Measurements from ENCODE around the gene ARFGAP1. TPM values are rescaled to one million over a fixed set of nuclear protein-coding genes. Genes with fewer than 3 reads are reported as not detected.

The ARFGAP1 gene
- polyA plus RNA-seq, 10 donors: 46.5 to 107 (median 68.9) TPM

GRCh38 chr20:63318391-63319163 lies 46.0 kb downstream of the ARFGAP1 start:
- DNase-seq: no peak

- DNase-seq: no peak
Observed at GRCh38 chr20:63319164-63320040, 46.8 kb downstream of the ARFGAP1 start.

GRCh38 chr20:63320041-63320511 lies 47.5 kb downstream of the ARFGAP1 start:
- no peak for DNase-seq

GRCh38 chr20:63320616-63321147 lies 48.1 kb downstream of the ARFGAP1 start:
- no peak for DNase-seq

GRCh38 chr20:63321148-63321831 lies 48.7 kb downstream of the ARFGAP1 start:
- peak in 2 of 3 donors; percentile 55 to 82 for DNase-seq

- DNase-seq: no peak
Observed at GRCh38 chr20:63322146-63322932, 49.7 kb downstream of the ARFGAP1 start.

- no peak for DNase-seq
Observed at GRCh38 chr20:63322933-63323273, 50.3 kb downstream of the ARFGAP1 start.

GRCh38 chr20:63323357-63323981 lies 50.9 kb downstream of the ARFGAP1 start:
- peak; percentile 18 to 75 (median 54) for DNase-seq

GRCh38 chr20:63325021-63325471 lies 52.4 kb downstream of the ARFGAP1 start:
- no peak for DNase-seq

- DNase-seq: no peak
Observed at GRCh38 chr20:63325554-63326313, 53.1 kb downstream of the ARFGAP1 start.

GRCh38 chr20:63326314-63327230 lies 54.0 kb downstream of the ARFGAP1 start:
- no peak for DNase-seq

GRCh38 chr20:63327231-63327745 lies 54.7 kb downstream of the ARFGAP1 start:
- DNase-seq: no peak

GRCh38 chr20:63328026-63328700 lies 55.5 kb downstream of the ARFGAP1 start:
- no peak for DNase-seq

- DNase-seq: no peak
Observed at GRCh38 chr20:63328718-63329275, 56.2 kb downstream of the ARFGAP1 start.

GRCh38 chr20:63329331-63330083 lies 56.9 kb downstream of the ARFGAP1 start:
- no peak for DNase-seq

- peak in 1 of 3 donors; percentile 47 for DNase-seq
Observed at GRCh38 chr20:63330084-63330760, 57.6 kb downstream of the ARFGAP1 start.
